HG03025 (cell line): Measurements from ENCODE around the gene PCDHA5.
"Not testable (repeated sequence)": the region's sequence is repeated elsewhere in the genome, so short reads cannot be mapped to it uniquely, and the experiment has no call there.

Experiments used
- ATAC-seq: cut with Tn5 transposase; IDR thresholded peaks from one replicate; pipeline ENCODE4 v1.9.1; 2021; ENCODE audit warnings: mild to moderate bottlenecking, moderate library complexity; ENCODE audit not compliant: unreplicated experiment, low FRiP score

PCDHA5 gene

DNA sequence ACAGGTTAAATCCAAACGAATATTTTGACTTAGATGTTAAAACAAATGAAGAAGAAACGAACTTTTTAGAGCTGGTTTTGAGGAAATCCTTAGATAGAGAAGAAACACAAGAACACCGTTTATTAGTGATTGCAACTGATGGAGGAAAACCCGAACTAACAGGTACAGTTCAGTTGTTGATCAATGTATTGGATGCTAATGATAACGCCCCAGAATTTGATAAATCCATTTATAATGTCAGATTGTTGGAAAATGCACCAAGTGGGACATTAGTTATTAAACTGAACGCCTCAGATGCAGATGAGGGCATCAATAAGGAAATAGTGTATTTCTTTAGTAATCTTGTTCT is 842 bp downstream of the PCDHA5 start:
- no peak for ATAC-seq

DNA sequence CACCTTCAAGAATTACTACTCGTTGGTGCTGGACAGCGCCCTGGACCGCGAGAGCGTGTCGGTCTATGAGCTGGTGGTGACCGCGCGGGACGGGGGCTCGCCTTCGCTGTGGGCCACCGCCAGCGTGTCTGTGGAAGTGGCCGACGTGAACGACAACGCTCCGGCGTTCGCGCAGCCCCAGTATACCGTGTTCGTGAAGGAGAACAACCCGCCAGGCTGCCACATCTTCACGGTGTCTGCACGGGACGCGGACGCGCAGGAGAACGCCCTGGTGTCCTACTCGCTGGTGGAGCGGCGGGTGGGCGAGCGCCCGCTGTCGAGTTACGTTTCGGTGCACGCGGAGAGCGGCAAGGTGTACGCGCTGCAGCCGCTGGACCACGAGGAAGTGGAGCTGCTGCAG is 1.6 kb downstream of the PCDHA5 start:
- ATAC-seq = not testable (repeated sequence)

DNA sequence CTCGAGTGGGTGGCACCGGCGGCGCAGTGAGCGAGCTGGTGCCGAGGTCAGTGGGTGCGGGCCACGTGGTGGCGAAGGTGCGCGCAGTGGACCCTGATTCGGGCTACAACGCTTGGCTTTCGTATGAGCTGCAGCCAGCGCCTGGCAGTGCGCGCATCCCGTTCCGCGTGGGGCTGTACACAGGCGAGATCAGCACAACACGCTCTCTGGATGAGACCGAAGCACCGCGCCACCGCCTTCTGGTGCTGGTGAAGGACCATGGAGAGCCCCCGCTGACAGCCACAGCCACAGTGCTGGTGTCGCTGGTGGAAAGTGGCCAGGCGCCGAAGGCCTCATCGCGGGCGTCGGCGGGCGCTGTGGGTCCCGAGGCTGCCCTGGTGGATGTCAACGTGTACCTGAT is 2.1 kb downstream of the PCDHA5 start:
- ATAC-seq = no peak

DNA sequence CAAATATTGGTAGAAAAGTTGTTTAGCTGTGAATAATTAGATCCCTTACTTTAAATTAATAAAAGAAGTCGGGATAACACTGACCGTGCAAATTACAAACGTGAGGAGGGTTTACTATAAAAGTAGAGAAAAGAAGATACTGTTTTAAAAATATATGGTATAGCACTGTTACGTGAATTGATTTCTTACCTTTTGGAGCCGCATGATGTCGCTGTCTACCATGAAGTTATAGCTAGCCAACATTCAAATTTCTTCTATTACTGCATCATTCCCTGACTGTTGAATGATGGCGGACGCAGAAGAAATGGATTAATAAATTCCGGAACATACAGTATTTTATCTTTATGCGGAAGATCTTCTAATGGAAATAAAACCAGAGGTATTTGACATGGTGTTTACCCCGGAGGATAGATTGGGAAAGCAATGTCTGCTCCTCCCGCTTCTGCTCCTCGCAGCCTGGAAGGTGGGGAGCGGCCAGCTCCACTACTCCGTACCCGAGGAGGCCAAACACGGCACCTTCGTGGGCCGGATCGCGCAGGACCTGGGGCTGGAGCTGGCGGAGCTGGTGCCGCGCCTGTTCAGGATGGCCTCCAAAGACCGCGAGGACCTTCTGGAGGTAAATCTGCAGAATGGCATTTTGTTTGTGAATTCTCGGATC is 6.4 kb downstream of the PCDHA5 start, which contains the start of gene PCDHA6:
Gene PCDHA6 (plus strand): TSS at position 257 of the 658 bp plus-strand sequence. CDS start 132 bp downstream, at position 389.
- no peak for ATAC-seq

DNA sequence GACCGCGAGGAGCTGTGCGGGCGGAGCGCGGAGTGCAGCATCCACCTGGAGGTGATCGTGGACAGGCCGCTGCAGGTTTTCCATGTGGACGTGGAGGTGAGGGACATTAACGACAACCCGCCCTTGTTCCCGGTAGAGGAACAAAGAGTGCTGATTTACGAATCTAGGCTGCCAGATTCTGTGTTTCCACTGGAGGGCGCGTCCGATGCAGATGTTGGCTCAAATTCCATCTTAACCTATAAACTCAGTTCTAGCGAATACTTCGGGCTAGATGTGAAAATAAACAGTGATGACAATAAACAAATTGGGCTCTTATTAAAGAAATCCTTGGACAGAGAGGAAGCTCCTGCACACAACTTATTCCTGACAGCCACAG is 6.9 kb downstream of the PCDHA5 start:
- no peak for ATAC-seq

DNA sequence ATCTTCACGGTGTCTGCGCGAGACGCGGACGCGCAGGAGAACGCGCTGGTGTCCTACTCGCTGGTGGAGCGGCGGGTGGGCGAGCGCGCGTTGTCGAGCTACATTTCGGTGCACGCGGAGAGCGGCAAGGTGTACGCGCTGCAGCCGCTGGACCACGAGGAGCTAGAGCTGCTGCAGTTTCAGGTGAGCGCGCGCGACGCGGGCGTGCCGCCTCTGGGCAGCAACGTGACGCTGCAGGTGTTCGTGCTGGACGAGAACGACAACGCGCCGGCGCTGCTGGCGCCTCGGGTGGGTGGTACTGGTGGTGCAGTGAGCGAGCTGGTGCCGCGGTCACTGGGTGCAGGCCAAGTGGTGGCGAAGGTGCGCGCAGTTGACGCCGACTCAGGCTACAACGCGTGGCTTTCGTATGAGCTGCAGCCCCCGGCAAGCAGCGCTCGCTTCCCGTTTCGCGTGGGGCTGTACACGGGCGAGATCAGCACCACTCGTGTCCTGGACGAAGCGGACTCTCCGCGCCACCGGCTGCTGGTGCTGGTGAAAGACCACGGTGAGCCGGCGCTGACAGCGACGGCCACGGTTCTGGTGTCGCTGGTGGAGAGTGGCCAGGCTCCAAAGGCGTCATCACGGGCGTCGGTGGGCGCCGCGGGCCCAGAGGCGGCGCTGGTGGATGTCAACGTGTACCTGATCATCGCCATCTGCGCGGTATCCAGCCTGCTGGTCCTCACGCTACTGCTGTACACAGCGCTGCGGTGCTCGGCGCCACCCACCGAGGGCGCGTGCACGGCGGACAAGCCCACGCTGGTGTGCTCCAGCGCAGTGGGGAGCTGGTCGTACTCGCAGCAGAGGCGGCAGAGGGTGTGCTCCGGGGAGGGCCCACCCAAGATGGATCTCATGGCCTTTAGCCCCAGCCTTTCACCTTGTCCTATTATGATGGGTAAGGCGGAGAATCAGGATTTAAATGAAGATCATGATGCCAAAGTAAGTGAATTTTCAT is 8.4 kb downstream of the PCDHA5 start:
- ATAC-seq = not testable (repeated sequence)

DNA sequence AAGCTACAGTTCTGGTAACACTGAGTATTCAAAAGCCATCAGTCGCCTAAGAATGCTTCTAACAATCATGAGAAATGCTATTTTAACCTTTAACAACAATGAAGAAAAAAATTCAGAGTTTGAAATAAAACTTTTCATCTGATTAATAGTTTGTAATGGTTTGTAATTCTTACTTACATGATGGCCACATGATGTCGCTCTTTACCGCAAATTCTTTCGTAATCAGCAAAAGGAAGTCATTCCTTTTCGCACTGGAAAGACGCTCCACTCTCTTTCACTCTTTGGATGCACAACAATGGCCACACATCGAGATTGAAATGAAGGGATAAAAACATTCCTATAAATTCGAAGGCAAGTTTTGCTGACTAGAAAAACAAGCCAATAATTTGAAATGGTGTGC is 12.6 kb downstream of the PCDHA5 start, which contains the start of gene PCDHA7:
Gene PCDHA7 (plus strand): TSS at position 277 of the 400 bp plus-strand sequence. CDS start 115 bp downstream, at position 392.
- no peak for ATAC-seq

DNA sequence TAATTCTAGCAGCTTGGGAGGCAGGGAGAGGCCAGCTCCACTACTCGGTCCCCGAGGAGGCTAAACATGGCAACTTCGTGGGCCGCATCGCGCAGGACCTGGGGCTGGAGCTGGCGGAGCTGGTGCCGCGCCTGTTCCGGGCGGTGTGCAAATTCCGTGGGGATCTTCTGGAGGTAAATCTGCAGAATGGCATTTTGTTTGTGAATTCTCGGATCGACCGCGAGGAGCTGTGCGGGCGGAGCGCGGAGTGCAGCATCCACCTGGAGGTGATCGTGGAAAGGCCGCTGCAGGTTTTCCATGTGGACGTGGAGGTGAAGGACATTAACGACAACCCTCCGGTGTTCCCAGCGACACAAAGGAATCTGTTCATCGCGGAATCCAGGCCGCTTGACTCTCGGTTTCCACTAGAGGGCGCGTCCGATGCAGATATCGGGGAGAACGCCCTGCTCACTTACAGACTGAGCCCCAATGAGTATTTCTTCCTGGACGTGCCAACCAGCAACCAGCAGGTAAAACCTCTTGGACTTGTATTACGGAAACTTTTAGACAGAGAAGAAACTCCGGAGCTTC is 13.1 kb downstream of the PCDHA5 start:
- not testable (repeated sequence) for ATAC-seq

DNA sequence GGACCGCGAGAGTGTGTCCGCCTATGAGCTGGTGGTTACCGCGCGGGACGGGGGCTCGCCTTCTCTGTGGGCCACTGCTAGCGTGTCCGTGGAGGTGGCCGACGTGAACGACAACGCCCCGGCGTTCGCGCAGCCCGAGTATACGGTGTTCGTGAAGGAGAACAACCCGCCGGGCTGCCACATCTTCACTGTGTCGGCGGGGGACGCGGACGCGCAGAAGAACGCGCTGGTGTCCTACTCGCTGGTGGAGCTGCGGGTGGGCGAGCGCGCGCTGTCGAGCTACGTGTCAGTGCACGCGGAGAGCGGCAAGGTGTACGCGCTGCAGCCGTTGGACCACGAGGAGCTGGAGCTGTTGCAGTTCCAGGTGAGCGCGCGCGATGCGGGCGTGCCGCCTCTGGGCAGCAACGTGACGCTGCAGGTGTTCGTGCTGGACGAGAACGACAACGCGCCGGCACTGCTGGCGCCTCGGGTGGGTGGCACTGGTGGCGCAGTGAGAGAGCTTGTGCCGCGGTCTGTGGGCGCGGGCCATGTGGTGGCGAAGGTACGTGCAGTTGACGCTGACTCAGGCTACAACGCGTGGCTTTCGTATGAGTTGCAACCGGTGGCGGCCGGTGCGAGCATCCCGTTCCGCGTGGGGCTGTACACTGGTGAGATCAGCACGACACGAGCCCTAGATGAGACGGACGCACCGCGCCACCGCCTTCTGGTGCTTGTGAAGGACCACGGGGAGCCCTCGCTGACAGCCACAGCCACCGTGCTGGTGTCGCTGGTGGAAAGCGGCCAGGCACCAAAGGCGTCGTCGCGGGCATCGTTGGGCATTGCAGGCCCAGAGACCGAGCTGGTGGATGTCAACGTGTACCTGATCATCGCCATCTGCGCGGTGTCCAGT is 14.5 kb downstream of the PCDHA5 start:
- ATAC-seq = no peak

DNA sequence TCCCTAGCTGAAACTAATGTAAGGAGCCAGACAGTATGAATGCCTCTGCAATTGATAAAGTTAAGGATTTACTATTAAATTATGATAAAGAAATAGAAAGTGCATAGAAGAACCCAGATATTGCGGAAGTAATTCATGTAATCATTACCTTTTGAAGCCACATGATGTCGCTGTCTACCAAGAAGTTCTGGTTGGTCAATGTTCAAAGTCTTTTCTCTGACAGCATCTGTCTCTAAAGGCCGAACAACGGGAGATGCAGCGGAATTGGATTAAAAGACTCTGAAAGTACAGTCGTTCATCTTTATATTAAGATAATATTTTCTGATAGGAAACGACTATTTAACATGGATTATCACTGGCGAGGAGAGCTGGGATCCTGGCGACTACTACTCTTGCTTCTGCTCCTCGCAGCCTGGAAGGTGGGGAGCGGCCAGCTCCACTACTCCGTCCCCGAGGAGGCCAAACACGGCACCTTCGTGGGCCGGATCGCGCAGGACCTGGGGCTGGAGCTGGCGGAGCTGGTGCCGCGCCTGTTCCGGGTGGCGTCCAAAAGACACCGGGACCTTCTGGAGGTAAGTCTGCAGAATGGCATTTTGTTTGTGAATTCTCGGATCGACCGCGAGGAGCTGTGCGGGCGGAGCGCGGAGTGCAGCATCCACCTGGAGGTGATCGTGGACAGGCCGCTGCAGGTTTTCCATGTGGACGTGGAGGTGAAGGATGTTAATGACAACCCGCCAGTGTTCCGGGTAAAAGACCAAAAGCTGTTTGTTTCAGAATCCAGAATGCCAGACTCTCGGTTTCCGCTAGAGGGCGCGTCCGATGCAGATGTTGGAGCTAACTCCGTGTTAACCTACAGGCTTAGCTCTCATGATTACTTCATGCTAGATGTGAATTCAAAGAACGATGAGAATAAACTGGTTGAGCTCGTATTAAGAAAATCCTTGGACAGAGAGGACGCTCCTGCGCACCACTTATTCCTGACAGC is 19.9 kb downstream of the PCDHA5 start, which contains the start of gene PCDHA8:
Gene PCDHA8 (plus strand): TSS at position 210 of the 985 bp plus-strand sequence. CDS start 135 bp downstream, at position 345.
- no peak for ATAC-seq

DNA sequence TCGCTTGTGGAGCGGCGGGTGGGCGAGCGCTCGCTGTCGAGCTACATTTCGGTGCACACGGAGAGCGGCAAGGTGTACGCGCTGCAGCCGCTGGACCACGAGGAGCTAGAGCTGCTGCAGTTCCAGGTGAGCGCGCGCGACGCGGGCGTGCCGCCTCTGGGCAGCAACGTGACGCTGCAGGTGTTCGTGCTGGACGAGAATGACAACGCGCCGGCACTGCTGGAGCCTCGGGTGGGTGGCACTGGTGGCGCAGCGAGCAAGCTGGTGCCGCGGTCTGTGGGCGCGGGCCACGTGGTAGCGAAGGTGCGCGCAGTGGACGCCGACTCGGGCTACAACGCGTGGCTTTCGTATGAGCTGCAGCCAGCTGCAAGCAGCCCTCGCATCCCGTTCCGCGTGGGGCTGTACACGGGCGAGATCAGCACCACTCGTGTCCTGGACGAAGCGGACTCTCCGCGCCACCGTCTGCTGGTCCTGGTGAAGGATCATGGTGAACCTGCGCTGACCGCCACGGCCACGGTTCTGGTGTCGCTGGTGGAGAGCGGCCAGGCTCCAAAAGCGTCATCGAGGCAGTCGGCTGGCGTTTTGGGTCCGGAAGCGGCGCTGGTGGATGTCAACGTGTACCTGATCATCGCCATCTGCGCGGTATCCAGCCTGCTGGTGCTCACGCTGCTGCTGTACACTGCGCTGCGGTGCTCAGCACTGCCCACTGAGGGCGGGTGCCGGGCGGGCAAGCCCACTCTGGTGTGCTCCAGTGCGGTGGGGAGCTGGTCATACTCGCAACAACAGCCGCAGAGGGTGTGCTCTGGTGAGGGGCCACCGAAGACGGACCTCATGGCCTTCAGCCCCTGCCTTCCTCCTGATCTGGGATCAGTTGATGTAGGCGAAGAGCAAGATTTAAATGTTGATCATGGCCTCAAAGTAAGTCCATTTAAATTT is 21.7 kb downstream of the PCDHA5 start:
- no peak for ATAC-seq

DNA sequence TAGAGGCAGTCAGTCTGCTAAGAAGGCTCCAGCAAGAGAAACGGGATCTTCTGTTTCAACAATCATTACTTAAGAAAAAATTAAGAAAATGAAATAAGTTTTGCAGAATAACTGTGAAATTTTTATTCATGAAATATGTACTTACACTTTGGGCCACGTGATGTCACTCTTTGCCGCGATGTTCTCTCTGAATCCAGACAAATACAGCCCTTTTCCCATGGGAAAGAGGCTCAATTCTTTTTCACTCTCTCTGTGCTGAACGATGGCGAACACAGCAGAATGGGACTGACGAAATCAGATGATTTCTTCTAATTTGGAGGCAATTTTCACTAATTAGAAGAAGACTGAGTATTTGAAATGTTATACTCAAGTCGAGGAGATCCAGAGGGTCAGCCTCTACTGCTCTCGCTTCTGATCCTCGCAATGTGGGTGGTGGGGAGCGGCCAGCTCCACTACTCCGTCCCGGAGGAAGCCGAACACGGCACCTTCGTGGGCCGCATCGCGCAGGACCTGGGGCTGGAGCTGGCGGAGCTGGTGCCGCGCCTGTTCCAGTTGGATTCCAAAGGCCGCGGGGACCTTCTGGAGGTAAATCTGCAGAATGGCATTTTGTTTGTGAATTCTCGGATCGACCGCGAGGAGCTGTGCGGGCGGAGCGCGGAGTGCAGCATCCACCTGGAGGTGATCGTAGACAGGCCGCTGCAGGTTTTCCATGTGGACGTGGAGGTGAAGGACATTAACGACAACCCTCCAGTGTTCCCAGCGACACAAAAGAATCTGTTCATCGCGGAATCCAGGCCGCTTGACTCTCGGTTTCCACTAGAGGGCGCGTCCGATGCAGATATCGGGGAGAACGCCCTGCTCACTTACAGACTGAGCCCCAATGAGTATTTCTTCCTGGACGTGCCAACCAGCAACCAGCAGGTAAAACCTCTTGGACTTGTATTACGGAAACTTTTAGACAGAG is 27.0 kb downstream of the PCDHA5 start, which contains the start of gene PCDHA9:
Gene PCDHA9 (plus strand): TSS at position 244 of the 964 bp plus-strand sequence. CDS start 114 bp downstream, at position 358.
- ATAC-seq = not testable (repeated sequence)

DNA sequence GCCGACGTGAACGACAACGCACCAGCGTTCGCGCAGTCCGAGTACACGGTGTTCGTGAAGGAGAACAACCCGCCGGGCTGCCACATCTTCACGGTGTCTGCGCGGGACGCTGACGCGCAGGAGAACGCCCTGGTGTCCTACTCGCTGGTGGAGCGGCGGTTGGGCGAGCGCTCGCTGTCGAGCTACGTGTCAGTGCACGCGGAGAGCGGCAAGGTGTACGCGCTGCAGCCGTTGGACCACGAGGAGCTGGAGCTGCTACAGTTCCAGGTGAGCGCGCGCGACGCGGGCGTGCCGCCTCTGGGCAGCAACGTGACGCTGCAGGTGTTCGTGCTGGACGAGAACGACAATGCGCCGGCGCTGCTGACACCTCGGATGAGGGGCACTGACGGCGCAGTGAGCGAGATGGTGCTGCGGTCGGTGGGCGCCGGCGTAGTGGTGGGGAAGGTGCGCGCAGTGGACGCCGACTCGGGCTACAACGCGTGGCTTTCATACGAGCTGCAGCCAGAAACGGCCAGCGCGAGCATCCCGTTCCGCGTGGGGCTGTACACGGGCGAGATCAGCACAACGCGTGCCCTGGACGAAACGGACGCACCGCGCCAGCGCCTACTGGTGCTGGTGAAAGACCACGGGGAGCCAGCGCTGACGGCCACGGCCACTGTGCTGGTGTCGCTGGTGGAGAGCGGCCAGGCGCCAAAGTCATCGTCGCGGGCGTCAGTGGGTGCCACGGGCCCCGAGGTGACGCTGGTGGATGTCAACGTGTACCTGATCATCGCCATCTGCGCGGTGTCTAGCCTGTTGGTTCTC is 28.6 kb downstream of the PCDHA5 start:
- not testable (repeated sequence) for ATAC-seq

DNA sequence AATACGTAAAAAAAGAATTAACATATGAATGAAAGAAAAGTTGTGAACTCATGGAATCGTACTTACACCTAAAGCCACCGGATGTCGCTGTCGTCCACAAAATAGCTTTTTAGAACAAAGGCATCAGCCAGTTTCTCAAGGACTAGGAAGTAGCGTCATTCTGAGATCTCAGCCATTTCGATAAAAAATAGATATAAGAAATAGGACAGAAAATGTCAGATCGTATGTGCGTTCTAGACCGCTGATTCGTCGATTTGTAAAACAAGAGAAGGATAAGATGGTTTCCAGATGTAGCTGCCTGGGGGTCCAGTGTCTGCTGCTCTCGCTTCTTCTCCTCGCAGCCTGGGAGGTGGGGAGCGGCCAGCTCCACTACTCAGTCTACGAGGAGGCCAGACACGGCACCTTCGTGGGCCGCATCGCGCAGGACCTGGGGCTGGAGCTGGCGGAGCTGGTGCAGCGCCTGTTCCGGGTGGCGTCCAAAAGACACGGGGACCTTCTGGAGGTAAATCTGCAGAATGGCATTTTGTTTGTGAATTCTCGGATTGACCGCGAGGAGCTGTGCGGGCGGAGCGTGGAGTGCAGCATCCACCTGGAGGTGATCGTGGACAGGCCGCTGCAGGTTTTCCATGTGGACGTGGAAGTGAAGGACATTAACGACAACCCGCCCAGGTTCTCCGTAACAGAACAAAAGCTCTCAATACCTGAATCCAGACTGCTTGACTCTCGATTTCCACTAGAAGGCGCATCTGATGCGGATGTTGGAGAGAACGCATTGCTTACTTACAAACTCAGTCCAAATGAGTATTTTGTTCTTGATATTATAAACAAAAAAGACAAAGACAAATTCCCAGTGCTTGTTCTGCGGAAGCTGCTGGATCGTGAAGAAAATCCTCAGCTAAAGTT is 34.6 kb downstream of the PCDHA5 start, which contains the start of gene PCDHA10:
Gene PCDHA10 (plus strand): TSS at position 126 of the 903 bp plus-strand sequence. CDS start 152 bp downstream, at position 278.
- ATAC-seq = no peak
